Neural crest cell (in vitro differentiated cells): ENCODE data around the gene PRPF31. TPM values are rescaled to one million over a fixed set of nuclear protein-coding genes. Genes with fewer than 3 reads are reported as not detected.

Source experiments
- DNase-seq: peaks from one replicate; pipeline ENCODE4 v3.0.0; 2021; ENCODE audit warnings: low read depth, mixed read lengths, low spot score
- H3K27ac Mint-ChIP-seq: one replicate; pipeline ENCODE4 v1.8.0; 2021; ENCODE audit warnings: mild to moderate bottlenecking, mixed read lengths; ENCODE audit not compliant: unreplicated experiment
- H3K27me3 Mint-ChIP-seq: 2 replicates; pipeline ENCODE4 v1.8.0; 2021; ENCODE audit warnings: low read depth, mild to moderate bottlenecking, mixed read lengths
- H3K36me3 Mint-ChIP-seq: 2 replicates; pipeline ENCODE4 v1.8.0; 2021; ENCODE audit warnings: low read depth, mild to moderate bottlenecking, mixed read lengths
- H3K4me1 Mint-ChIP-seq: 2 replicates; pipeline ENCODE4 v1.8.0; 2021; ENCODE audit warnings: mixed read lengths
- H3K4me3 Mint-ChIP-seq: one replicate; pipeline ENCODE4 v1.8.0; 2021; ENCODE audit warnings: mild to moderate bottlenecking, mixed read lengths
- H3K9me3 Mint-ChIP-seq: 2 replicates; pipeline ENCODE4 v1.8.0; 2021; ENCODE audit warnings: mixed read lengths
- CTCF ChIP-seq: fragments of 200-600 bp; sonication (generic); conservative IDR thresholded peaks from 2 replicates; pipeline ENCODE4 v1.5.0; 2021; ENCODE audit warnings: antibody characterized with exemption, mild to moderate bottlenecking
- total RNA-seq: library from RNA; stranded (reverse); gene quantifications from 2 replicates; pipeline ENCODE4 v1.2.1, GENCODE V29; 2021

PRPF31 gene
- total RNA-seq, 1 donor from 2014 or later = 94.8 TPM

- Mint-ChIP-seq H3K4me1 (no peaks in the 10 kb centered on the region), H3K36me3 (no peaks in the 10 kb centered on the region), H3K9me3 (no peaks in the 10 kb centered on the region), H3K27ac (no peak overlapping the region), H3K4me3 (no peak overlapping the region), H3K27me3 (no peaks in the 10 kb centered on the region)
- DNase-seq = no peak
- TF ChIP-seq CTCF = no peak
These were observed 10.2 kb downstream of the PRPF31 start for GRCh38 chr19:54125713-54126112.

- Mint-ChIP-seq H3K36me3 (no peaks in the 10 kb centered on the region), H3K4me1 (no peaks in the 10 kb centered on the region), H3K27me3 (no peaks in the 10 kb centered on the region), H3K4me3 (no peak overlapping the region), H3K9me3 (no peaks in the 10 kb centered on the region), H3K27ac (no peak overlapping the region)
- TF ChIP-seq CTCF = no peak
- DNase-seq = no peak
These were observed 12.3 kb downstream of the PRPF31 start for GRCh38 chr19:54127688-54128440.

GRCh38 chr19:54128441-54128725 is 12.8 kb downstream of the PRPF31 start:
- Mint-ChIP-seq H3K4me1 (no peaks in the 10 kb centered on the region), H3K9me3 (no peaks in the 10 kb centered on the region), H3K27me3 (no peaks in the 10 kb centered on the region), H3K36me3 (no peaks in the 10 kb centered on the region), H3K27ac (no peak overlapping the region), H3K4me3 (no peak overlapping the region)
- TF ChIP-seq CTCF = no peak
- DNase-seq = no peak

GRCh38 chr19:54128796-54129616 is 13.5 kb downstream of the PRPF31 start:
- no peak overlapping the region for H3K4me3 Mint-ChIP-seq
- H3K27ac Mint-ChIP-seq = no peak overlapping the region
- no peaks in the 10 kb centered on the region for H3K4me1 Mint-ChIP-seq
- no peaks in the 10 kb centered on the region for H3K9me3 Mint-ChIP-seq
- TF ChIP-seq CTCF = no peak
- DNase-seq = no peak
- no peaks in the 10 kb centered on the region for H3K27me3 Mint-ChIP-seq
- no peaks in the 10 kb centered on the region for H3K36me3 Mint-ChIP-seq

- Mint-ChIP-seq H3K9me3 (no peaks in the 10 kb centered on the region), H3K36me3 (no peaks in the 10 kb centered on the region), H3K4me1 (no peaks in the 10 kb centered on the region), H3K27me3 (peaks cover 5% of the 10 kb centered on the region), H3K27ac (no peak overlapping the region), H3K4me3 (no peak overlapping the region)
- no peak for TF ChIP-seq CTCF
- DNase-seq = no peak
These were observed 14.1 kb downstream of the PRPF31 start for GRCh38 chr19:54129617-54129996.
